DMS153 treated with DMSO at 0.1 percent for 48 hours (cell line): ENCODE measurements around the gene ROR1.
A peak's percentile ranks its signal among the peaks of the same experiment; 100 is the strongest.

Experiments
- DNase-seq: peaks from one replicate; lab custom pipeline; 2025; ENCODE audit not compliant: unreplicated experiment; lab: John Stamatoyannopoulos, UW

ROR1 gene

GRCh38 chr1:64046243-64046642 lies 272.4 kb downstream of the ROR1 start:
- DNase-seq = peak; percentile 48

GRCh38 chr1:64046891-64047290 lies 273.1 kb downstream of the ROR1 start:
- DNase-seq = no peak

- no peak for DNase-seq
These were observed 273.8 kb downstream of the ROR1 start for GRCh38 chr1:64047549-64047996.

GRCh38 chr1:64049900-64050540 lies 276.2 kb downstream of the ROR1 start:
- no peak for DNase-seq

GRCh38 chr1:64050601-64051000 lies 276.8 kb downstream of the ROR1 start:
- no peak for DNase-seq

- no peak for DNase-seq
These were observed 278.0 kb downstream of the ROR1 start for GRCh38 chr1:64051796-64052195.

GRCh38 chr1:64052777-64053176 lies 279.0 kb downstream of the ROR1 start:
- no peak for DNase-seq

GRCh38 chr1:64055310-64055709 lies 281.5 kb downstream of the ROR1 start:
- no peak for DNase-seq

- no peak for DNase-seq
These were observed 285.7 kb downstream of the ROR1 start for GRCh38 chr1:64059556-64059955.

GRCh38 chr1:64060611-64061302 lies 286.9 kb downstream of the ROR1 start:
- no peak for DNase-seq

GRCh38 chr1:64061430-64062104 lies 287.8 kb downstream of the ROR1 start:
- DNase-seq = no peak

- DNase-seq = no peak
These were observed 288.7 kb downstream of the ROR1 start for GRCh38 chr1:64062529-64062928.

- no peak for DNase-seq
These were observed 289.2 kb downstream of the ROR1 start for GRCh38 chr1:64062941-64063581.

- DNase-seq = no peak
These were observed 291.8 kb downstream of the ROR1 start for GRCh38 chr1:64065571-64065970.

- no peak for DNase-seq
These were observed 298.4 kb downstream of the ROR1 start for GRCh38 chr1:64072089-64072793.

- no peak for DNase-seq
These were observed 299.9 kb downstream of the ROR1 start for GRCh38 chr1:64073705-64074104.

- no peak for DNase-seq
These were observed 300.9 kb downstream of the ROR1 start for GRCh38 chr1:64074767-64075166.

- DNase-seq = no peak
These were observed 303.6 kb downstream of the ROR1 start for GRCh38 chr1:64077281-64077940.

GRCh38 chr1:64080941-64081562 lies 307.2 kb downstream of the ROR1 start:
- no peak for DNase-seq

- no peak for DNase-seq
These were observed 308.6 kb downstream of the ROR1 start for GRCh38 chr1:64082459-64082858.
